ENCODE measurements around the gene CHN1.

CHN1 gene

DNA sequence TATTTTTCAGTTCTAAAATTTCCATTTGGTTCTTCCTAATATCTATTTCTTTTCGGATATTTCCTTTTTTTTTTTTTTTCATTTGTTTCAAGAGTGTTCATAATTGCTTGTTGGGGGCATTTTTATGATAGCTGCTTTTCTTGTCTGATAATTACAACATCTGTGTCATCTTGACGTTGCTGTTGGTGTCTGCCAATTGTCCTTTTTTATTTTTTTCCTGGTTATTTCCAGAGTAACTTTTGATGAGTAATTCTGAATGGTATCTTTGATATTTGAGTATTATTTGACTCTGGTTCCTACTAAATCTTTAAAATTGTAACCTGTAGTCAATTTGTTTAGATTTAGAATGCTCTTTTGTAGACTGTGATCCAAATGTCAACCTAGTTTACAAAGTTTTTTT, 189.7 kb downstream of the CHN1 start:
- no peak overlapping the region for H3K4me3 ChIP-seq (ENCODE audit: severe bottlenecking)
- no peaks in the 10 kb centered on the region for H3K4me1 ChIP-seq (ENCODE audit: insufficient read depth, poor library complexity, severe bottlenecking)
- DNase-seq (ENCODE audit: low spot score) (no peak), ATAC-seq (ENCODE audit: low read depth) (no peak)
- H3K27me3 ChIP-seq (ENCODE audit: insufficient read depth, poor library complexity, severe bottlenecking), result no peaks in the 10 kb centered on the region
- H3K27ac ChIP-seq (ENCODE audit: poor library complexity, severe bottlenecking), result no peak overlapping the region
- H3K36me3 ChIP-seq (ENCODE audit: low read depth), result no peaks in the 10 kb centered on the region
- TF ChIP-seq CTCF (IDR thresholded peaks at IDR 0.05; ENCODE audit: poor library complexity, severe bottlenecking), result no peak
- no peaks in the 10 kb centered on the region for H3K9me3 ChIP-seq (ENCODE audit: severe bottlenecking)

DNA sequence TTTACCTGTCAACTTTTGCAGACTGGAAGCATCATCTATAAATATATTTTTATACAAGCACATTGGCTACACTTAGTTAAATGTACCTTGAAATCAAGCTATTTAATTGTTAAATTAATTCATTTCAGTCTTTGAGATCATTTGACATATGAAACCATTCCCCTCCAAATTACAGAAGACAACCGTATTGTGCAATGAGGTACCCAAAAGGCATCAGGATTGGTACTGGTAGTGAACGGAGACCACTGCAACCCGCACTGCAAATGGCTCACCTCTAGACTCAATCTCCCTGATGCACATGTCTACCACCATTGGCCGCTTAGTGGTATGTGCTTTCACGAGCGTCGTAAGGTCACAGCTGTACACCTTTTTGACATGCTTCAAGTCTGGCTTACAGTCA, 193.1 kb downstream of the CHN1 start:
- H3K9me3 ChIP-seq (ENCODE audit: severe bottlenecking), result no peaks in the 10 kb centered on the region
- TF ChIP-seq CTCF (IDR thresholded peaks at IDR 0.05; ENCODE audit: poor library complexity, severe bottlenecking), result no peak
- no peaks in the 10 kb centered on the region for H3K4me1 ChIP-seq (ENCODE audit: insufficient read depth, poor library complexity, severe bottlenecking)
- ATAC-seq (ENCODE audit: low read depth) (no peak), DNase-seq (ENCODE audit: low spot score) (no peak)
- no peak overlapping the region for H3K4me3 ChIP-seq (ENCODE audit: severe bottlenecking)
- no peaks in the 10 kb centered on the region for H3K36me3 ChIP-seq (ENCODE audit: low read depth)
- no peaks in the 10 kb centered on the region for H3K27me3 ChIP-seq (ENCODE audit: insufficient read depth, poor library complexity, severe bottlenecking)
- no peak overlapping the region for H3K27ac ChIP-seq (ENCODE audit: poor library complexity, severe bottlenecking)

DNA sequence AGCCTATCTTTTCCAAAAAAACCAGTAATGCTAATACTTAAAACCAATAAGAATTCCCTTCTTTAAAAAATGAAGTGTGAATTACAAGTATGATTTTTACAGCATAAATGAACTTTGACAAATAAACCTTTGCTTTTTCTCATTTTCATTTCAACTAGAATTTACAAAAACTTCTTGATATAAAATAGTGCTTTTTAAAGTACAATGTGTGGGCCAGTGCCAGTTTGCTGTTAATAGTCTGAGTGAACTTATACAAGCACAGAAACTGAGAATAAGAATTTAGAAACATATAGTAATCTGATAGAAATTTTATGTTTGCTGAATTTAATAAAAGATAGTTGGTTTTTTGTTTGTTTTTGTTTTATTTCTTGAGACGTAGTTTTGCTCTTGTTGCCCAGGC, 197.2 kb downstream of the CHN1 start:
- H3K36me3 ChIP-seq (ENCODE audit: low read depth), result no peaks in the 10 kb centered on the region
- no peak for TF ChIP-seq CTCF (IDR thresholded peaks at IDR 0.05; ENCODE audit: poor library complexity, severe bottlenecking)
- H3K4me3 ChIP-seq (ENCODE audit: severe bottlenecking), result no peak overlapping the region
- no peaks in the 10 kb centered on the region for H3K9me3 ChIP-seq (ENCODE audit: severe bottlenecking)
- no peaks in the 10 kb centered on the region for H3K4me1 ChIP-seq (ENCODE audit: insufficient read depth, poor library complexity, severe bottlenecking)
- ATAC-seq (ENCODE audit: low read depth), result no peak
- no peaks in the 10 kb centered on the region for H3K27me3 ChIP-seq (ENCODE audit: insufficient read depth, poor library complexity, severe bottlenecking)
- DNase-seq (ENCODE audit: low spot score), result no peak
- no peak overlapping the region for H3K27ac ChIP-seq (ENCODE audit: poor library complexity, severe bottlenecking)

GRCh38 chr2:174805803-174806202, 199.4 kb downstream of the CHN1 start:
- Histone ChIP-seq H3K36me3 (ENCODE audit: low read depth) (no peaks in the 10 kb centered on the region), H3K4me1 (ENCODE audit: insufficient read depth, poor library complexity, severe bottlenecking) (no peaks in the 10 kb centered on the region), H3K27me3 (ENCODE audit: insufficient read depth, poor library complexity, severe bottlenecking) (no peaks in the 10 kb centered on the region), H3K9me3 (ENCODE audit: severe bottlenecking) (no peaks in the 10 kb centered on the region), H3K27ac (ENCODE audit: poor library complexity, severe bottlenecking) (no peak overlapping the region), H3K4me3 (ENCODE audit: severe bottlenecking) (no peak overlapping the region)
- TF ChIP-seq CTCF (IDR thresholded peaks at IDR 0.05; ENCODE audit: poor library complexity, severe bottlenecking), result no peak
- ATAC-seq (ENCODE audit: low read depth), result no peak
- no peak for DNase-seq (ENCODE audit: low spot score)

- DNase-seq (ENCODE audit: low spot score) (no peak), ATAC-seq (ENCODE audit: low read depth) (no peak)
- H3K36me3 ChIP-seq (ENCODE audit: low read depth), result no peaks in the 10 kb centered on the region
- TF ChIP-seq CTCF (IDR thresholded peaks at IDR 0.05; ENCODE audit: poor library complexity, severe bottlenecking), result no peak
- no peak overlapping the region for H3K4me3 ChIP-seq (ENCODE audit: severe bottlenecking)
- H3K27me3 ChIP-seq (ENCODE audit: insufficient read depth, poor library complexity, severe bottlenecking), result no peaks in the 10 kb centered on the region
- H3K4me1 ChIP-seq (ENCODE audit: insufficient read depth, poor library complexity, severe bottlenecking), result no peaks in the 10 kb centered on the region
- H3K9me3 ChIP-seq (ENCODE audit: severe bottlenecking), result no peaks in the 10 kb centered on the region
- no peak overlapping the region for H3K27ac ChIP-seq (ENCODE audit: poor library complexity, severe bottlenecking)
Measured at GRCh38 chr2:174802459-174802858, 202.7 kb downstream of the CHN1 start.

Measured in RWPE2 (cell line).